DMS 273 treated with DMSO at 0.1 percent for 48 hours (cell line): ENCODE measurements around the gene RAB40C.

Source experiments
- DNase-seq: peaks from one replicate; lab custom pipeline; 2025; lab: John Stamatoyannopoulos, UW

The RAB40C gene

GRCh38 chr16:589658-590187, at the start of gene RAB40C:
Gene RAB40C, plus strand, starts transcription at chr16:590066. Its CDS starts 226 bp downstream, at chr16:590292.
- peak; percentile 88 for DNase-seq

- DNase-seq: no peak
Observed at GRCh38 chr16:540645-541340, 49.1 kb upstream of the RAB40C start.

- DNase-seq: no peak
Observed at GRCh38 chr16:543301-544164, 46.3 kb upstream of the RAB40C start.

- no peak for DNase-seq
Observed at GRCh38 chr16:544517-544916, 45.3 kb upstream of the RAB40C start.

GRCh38 chr16:546909-547770, 42.7 kb upstream of the RAB40C start:
- DNase-seq: no peak

GRCh38 chr16:548586-548985, 41.3 kb upstream of the RAB40C start:
- DNase-seq: no peak

- no peak for DNase-seq
Observed at GRCh38 chr16:549544-550263, 40.2 kb upstream of the RAB40C start.

- no peak for DNase-seq
Observed at GRCh38 chr16:551210-551609, 38.7 kb upstream of the RAB40C start.

GRCh38 chr16:552171-552570, 37.7 kb upstream of the RAB40C start:
- no peak for DNase-seq

GRCh38 chr16:553601-554296, 36.1 kb upstream of the RAB40C start:
- DNase-seq: no peak

GRCh38 chr16:554297-554621, 35.6 kb upstream of the RAB40C start:
- DNase-seq: no peak

- peak; percentile 48 for DNase-seq
Observed at GRCh38 chr16:554640-555365, 35.1 kb upstream of the RAB40C start.

GRCh38 chr16:555528-556473, 34.1 kb upstream of the RAB40C start:
- DNase-seq: no peak

GRCh38 chr16:556474-557173, 33.2 kb upstream of the RAB40C start:
- no peak for DNase-seq

GRCh38 chr16:557463-558297, 32.2 kb upstream of the RAB40C start:
- no peak for DNase-seq

GRCh38 chr16:558298-559020, 31.4 kb upstream of the RAB40C start:
- no peak for DNase-seq

- no peak for DNase-seq
Observed at GRCh38 chr16:559021-559380, 30.9 kb upstream of the RAB40C start.
